SK-N-SH (cell line): ENCODE measurements around the gene FBXO31. TPM values are rescaled to one million over a fixed set of nuclear protein-coding genes. Genes with fewer than 3 reads are reported as not detected.

ENCODE experiments used
- CTCF ChIA-PET: fragments of 300-600, 350-600 bp; formaldehyde crosslinking; extraction: SDS; loops from one replicate; lab custom pipeline; 2021; lab: Yijun Ruan, JAX
- POLR2A ChIA-PET: fragments of 350-600 bp; sonication (Branson Sonifier 250); formaldehyde crosslinking; extraction: SDS; loops from one replicate; lab custom pipeline; 2020; ENCODE audit warnings: antibody characterized with exemption, inconsistent platforms; lab: Yijun Ruan, JAX
- DNase-seq: peaks from one replicate; pipeline ENCODE4 v3.0.0; 2012
- H2AFZ ChIP-seq: fragments of 200-600 bp; sonication (generic); 2 replicates; pipeline ENCODE4 v1.8.1; 2016; ENCODE audit warnings: antibody characterized with exemption, mild to moderate bottlenecking, low read depth
- H3F3A ChIP-seq: fragments of 200-600 bp; sonication (generic); replicated peaks from 2 replicates; pipeline ENCODE3; 2016; ENCODE audit warnings: antibody characterized with exemption, mild to moderate bottlenecking; ENCODE audit not compliant: insufficient read depth
- H3K27ac ChIP-seq, 2 experiments: fragments of 200-500 bp in 1 of 2; fragments of 200-600 bp in 1 of 2; sonication (Bioruptor generic) in 1 of 2; sonication (generic), shearing (Covaris generic) in 1 of 2; 2 replicates each; pipeline versions ENCODE4 v1.5.1 to v1.6.1; 2014 to 2016; ENCODE audit warnings: low read depth in 2 of 2, inconsistent platforms in 1 of 2, low read length in 1 of 2, mild to moderate bottlenecking in 1 of 2, mixed read lengths in 1 of 2
- H3K27me3 ChIP-seq: fragments of 200-600 bp; sonication (generic), shearing (Covaris generic); 2 replicates; pipeline ENCODE4 v1.6.1; 2016; ENCODE audit warnings: mixed run types; ENCODE audit not compliant: insufficient read depth
- H3K36me3 ChIP-seq, 2 experiments: fragments of 200-500 bp in 1 of 2; fragments of 200-600 bp in 1 of 2; sonication (Bioruptor generic) in 1 of 2; sonication (generic) in 1 of 2; replicated peaks in 1 of 2; 2 replicates each; pipeline versions ENCODE3 to v1.5.1; 2014 to 2016; ENCODE audit warnings: low read length in 1 of 2, mild to moderate bottlenecking in 1 of 2; ENCODE audit not compliant: insufficient read depth in 2 of 2, control insufficient read depth in 1 of 2
- H3K4me1 ChIP-seq, 2 experiments: fragments of 200-500 bp in 1 of 2; fragments of 200-600 bp in 1 of 2; sonication (Bioruptor generic) in 1 of 2; sonication (generic), shearing (Covaris generic) in 1 of 2; 2 replicates each; pipeline versions ENCODE4 v1.5.1 to v1.6.1; 2014 to 2016; ENCODE audit warnings: low read depth in 1 of 2, low read length in 1 of 2, mixed run types in 1 of 2; ENCODE audit not compliant: insufficient read depth in 2 of 2, control insufficient read depth in 1 of 2
- H3K4me2 ChIP-seq: fragments of 200-600 bp; sonication (generic), shearing (Covaris generic); 2 replicates; pipeline ENCODE4 v1.6.1; 2017; ENCODE audit warnings: mixed run types
- H3K4me3 ChIP-seq, 2 experiments: fragments of 200-500 bp in 1 of 2; fragments of 200-600 bp in 1 of 2; sonication (Bioruptor generic) in 1 of 2; sonication (generic), shearing (Covaris generic) in 1 of 2; 2 replicates each; pipeline versions ENCODE4 v1.5.1 to v1.8.1; 2014 to 2016; ENCODE audit warnings: low read depth in 2 of 2, inconsistent platforms in 1 of 2, low read length in 1 of 2, mild to moderate bottlenecking in 1 of 2, mixed read lengths in 1 of 2, moderate library complexity in 1 of 2
- H3K79me2 ChIP-seq: fragments of 200-600 bp; sonication (generic); 2 replicates; pipeline ENCODE4 v1.8.1; 2017; ENCODE audit warnings: mild to moderate bottlenecking; ENCODE audit not compliant: insufficient read depth
- H3K9ac ChIP-seq: fragments of 200-600 bp; sonication (generic); 2 replicates; pipeline ENCODE4 v1.6.1; 2017; ENCODE audit warnings: mixed run types
- H3K9me2 ChIP-seq: fragments of 200-600 bp; sonication (generic); 2 replicates; pipeline ENCODE4 v1.6.1; 2017; ENCODE audit warnings: mixed run types
- H3K9me3 ChIP-seq: fragments of 200-600 bp; sonication (generic); 2 replicates; pipeline ENCODE4 v1.6.1; 2017; ENCODE audit warnings: mixed run types, mild to moderate bottlenecking, moderate library complexity
- H4K20me1 ChIP-seq: fragments of 200-600 bp; sonication (generic); 2 replicates; pipeline ENCODE4 v1.6.1; 2017; ENCODE audit warnings: mild to moderate bottlenecking, mixed run types; ENCODE audit not compliant: insufficient read depth
- CTCF ChIP-seq: fragments of 200-600 bp; sonication (generic); IDR thresholded peaks from 2 replicates; pipeline ENCODE4 v1.6.1; 2017; ENCODE audit warnings: antibody characterized with exemption, mild to moderate bottlenecking, moderate library complexity
- EP300 ChIP-seq, 2 experiments: IDR thresholded peaks; 2 replicates each; pipeline versions ENCODE4 v1.4.0 to v1.6.1; 2012; ENCODE audit warnings: borderline replicate concordance in 1 of 2, low read depth in 1 of 2, low read length in 1 of 2
- EZH2phosphoT487 ChIP-seq: fragments of 200-600 bp; sonication (generic); IDR thresholded peaks from 2 replicates; pipeline ENCODE4 v1.6.1; 2017; ENCODE audit warnings: low read depth, mixed run types, mild to moderate bottlenecking, antibody characterized with exemption, moderate library complexity, borderline replicate concordance
- FOXJ3 ChIP-seq: sonication (generic); formaldehyde crosslinking; IDR thresholded peaks from 2 replicates; pipeline ENCODE4 v1.5.1; 2020; ENCODE audit warnings: mild to moderate bottlenecking, missing genetic modification reagents
- FOXM1 ChIP-seq: IDR thresholded peaks from 2 replicates; pipeline ENCODE4 v1.4.0; 2012; ENCODE audit warnings: low read depth, mild to moderate bottlenecking
- GATA2 ChIP-seq: sonication (generic); formaldehyde crosslinking; IDR thresholded peaks from 2 replicates; pipeline ENCODE4 v1.5.0; 2020; ENCODE audit warnings: mild to moderate bottlenecking, missing genetic modification reagents
- MEF2A ChIP-seq: IDR thresholded peaks from 2 replicates; pipeline ENCODE4 v1.4.0; 2012; ENCODE audit warnings: low read depth, borderline replicate concordance
- RAD21 ChIP-seq: IDR thresholded peaks from 2 replicates; pipeline ENCODE4 v1.6.1; 2012; ENCODE audit warnings: mild to moderate bottlenecking, low read length
- SMC3 ChIP-seq: IDR thresholded peaks from 2 replicates; pipeline ENCODE4 v1.6.1; 2012; ENCODE audit warnings: low read depth, low read length, improper control_type of control experiment
- TAF1 ChIP-seq: IDR thresholded peaks from 2 replicates; pipeline ENCODE4 v1.6.1; 2012; ENCODE audit warnings: low read depth, mild to moderate bottlenecking, low read length, moderate library complexity, borderline replicate concordance
- WGBS: methylation state at CpG from one replicate; pipeline ENCODE4 v1.1.6; 2017; ENCODE audit warnings: low lambda C conversion rate; 5-methylcytosine and 5-hydroxymethylcytosine counted together
- polyA plus RNA-seq, 3 experiments: library from polyadenylated mRNA; depleted of rRNA; stranded (reverse); fragments of >200 nt; gene quantifications; 2 replicates each; pipeline ENCODE4 v1.2.3, GENCODE V29; 2012

FBXO31 gene
- polyA plus RNA-seq, 1 of the 3 experiments (the other 2 are of a cell fraction) = 14.2 TPM

GRCh38 chr16:87284183-87284582 lies 99.4 kb downstream of the FBXO31 start:
- Histone ChIP-seq H3K9me3 (no peaks in the 10 kb centered on the region), H3K4me2 (no peak overlapping the region), H3K4me1 (no peaks in the 10 kb centered on the region), H3K9ac (no peak overlapping the region), H3K9me2 (no peaks in the 10 kb centered on the region), H3F3A (no peaks in the 10 kb centered on the region), H3K4me3 (no peak overlapping the region), H4K20me1 (no peaks in the 10 kb centered on the region), H3K79me2 (no peaks in the 10 kb centered on the region), H3K36me3 (no peaks in the 10 kb centered on the region), H3K27ac (no peak overlapping the region), H3K27me3 (no peaks in the 10 kb centered on the region), H2AFZ (no peak overlapping the region)
- no peak for DNase-seq
- WGBS = 23% methylated on average over 2 of the region's 2 CpGs
- ChIA-PET POLR2A (no interaction called here), CTCF (interaction anchor here (0.7 to 0.8 kb wide), 2 partner anchors 81 to 720 kb away, joined by 3 read pairs; no protein-coding TSS in a partner anchor)
- TF ChIP-seq EZH2phosphoT487 (no peak), TAF1 (no peak)

GRCh38 chr16:87279094-87279658 lies 104.4 kb downstream of the FBXO31 start:
- no peaks in the 10 kb centered on the region for H3F3A ChIP-seq
- H3K9me2 ChIP-seq = no peaks in the 10 kb centered on the region
- 56% methylated on average over 18 of the region's 18 CpGs for WGBS
- DNase-seq = no peak
- no peaks in the 10 kb centered on the region for H4K20me1 ChIP-seq
- peak overlapping the region; percentile 55; the same call in 1 of the 2 replicates for H3K4me2 ChIP-seq
- H3K9ac ChIP-seq = no peak overlapping the region
- POLR2A ChIA-PET = no interaction called here
- H3K4me1 ChIP-seq = no peaks in the 10 kb centered on the region; a peak in 1 of 4 replicates
- H3K27ac ChIP-seq = no peak overlapping the region
- H3K9me3 ChIP-seq = no peaks in the 10 kb centered on the region
- CTCF ChIA-PET = interaction anchor here (0.6 to 5.2 kb wide), 43 partner anchors 9 to 720 kb away, joined by 3 to 79 read pairs (median 4); no protein-coding TSS in a partner anchor
- H2AFZ ChIP-seq = no peak overlapping the region
- no peak for TF ChIP-seq RAD21
- no peak for TF ChIP-seq GATA2
- no peak for TF ChIP-seq MEF2A
- no peak for TF ChIP-seq EP300 (IDR thresholded peaks at IDR 0.05; ENCODE audit: borderline replicate concordance in 1 of 2, low read depth in 1 of 2, low read length in 1 of 2)
- no peak for TF ChIP-seq EZH2phosphoT487
- no peak for TF ChIP-seq FOXM1
- no peaks in the 10 kb centered on the region for H3K79me2 ChIP-seq
- no peaks in the 10 kb centered on the region for H3K27me3 ChIP-seq
- H3K4me3 ChIP-seq = no peak overlapping the region
- no peaks in the 10 kb centered on the region for H3K36me3 ChIP-seq

GRCh38 chr16:87278191-87279093 lies 105.1 kb downstream of the FBXO31 start:
- H2AFZ ChIP-seq = no peak overlapping the region
- H3K9me2 ChIP-seq = no peaks in the 10 kb centered on the region
- H3F3A ChIP-seq = no peaks in the 10 kb centered on the region
- no peaks in the 10 kb centered on the region for H3K79me2 ChIP-seq
- H3K36me3 ChIP-seq = no peaks in the 10 kb centered on the region
- WGBS = 58% methylated on average over 30 of the region's 38 CpGs
- no peak overlapping the region; a peak in 1 of 4 replicates for H3K4me3 ChIP-seq
- no peak overlapping the region for H3K9ac ChIP-seq
- H3K27me3 ChIP-seq = no peaks in the 10 kb centered on the region
- peak overlapping the region; percentile 55; the same call in 1 of the 2 replicates for H3K4me2 ChIP-seq
- ChIA-PET POLR2A (no interaction called here), CTCF (interaction anchor here (0.6 to 5.2 kb wide), 46 partner anchors 8 to 723 kb away, joined by 3 to 79 read pairs (median 4); partner anchors contain the start of gene MTHFSD)
- no peaks in the 10 kb centered on the region for H4K20me1 ChIP-seq
- no peak overlapping the region for H3K27ac ChIP-seq
- no peaks in the 10 kb centered on the region; a peak in 1 of 4 replicates for H3K4me1 ChIP-seq
- no peaks in the 10 kb centered on the region for H3K9me3 ChIP-seq
- TF ChIP-seq RAD21 (peak; percentile 91), FOXJ3 (no peak), SMC3 (peak; percentile 80), FOXM1 (no peak), CTCF (peak; percentile 92)
- DNase-seq = peak; percentile 91
